K562 (cell line): ENCODE data around the gene PFAS. TPM values are rescaled to one million over a fixed set of nuclear protein-coding genes. Genes with fewer than 3 reads are reported as not detected.

Experiments
- ASH1L ChIP-seq: fragments of 450-650 bp; IDR thresholded peaks from 2 replicates; pipeline ENCODE4 v1.6.1; 2018; ENCODE audit warnings: borderline replicate concordance, mild to moderate bottlenecking, low read depth; ENCODE audit not compliant: partially characterized antibody
- CREB3L1 ChIP-seq: fragments of 450-650 bp; IDR thresholded peaks from 2 replicates; pipeline ENCODE4 v1.6.1; 2014; ENCODE audit warnings: low read depth, mild to moderate bottlenecking, moderate library complexity, borderline replicate concordance
- CTCF ChIP-seq, 3 experiments: IDR thresholded peaks in 2 of 3; conservative IDR thresholded peaks in 1 of 3; 2 replicates each; pipeline ENCODE4 v1.5.1; 2011 to 2012; ENCODE audit warnings: low read length in 3 of 3, mild to moderate bottlenecking in 3 of 3, control low read depth in 2 of 3, improper control_type of control experiment in 1 of 3, inconsistent platforms in 1 of 3, low read depth in 1 of 3, mixed read lengths in 1 of 3, moderate library complexity in 1 of 3; ENCODE audit not compliant: insufficient read depth in 2 of 3
- EP400 ChIP-seq: fragments of 450-650 bp; IDR thresholded peaks from 2 replicates; pipeline ENCODE4 v1.6.1; 2017; ENCODE audit warnings: antibody characterized with exemption, mild to moderate bottlenecking, moderate library complexity
- KDM1A ChIP-seq, 2 experiments: fragments of 450-650 bp; IDR thresholded peaks; 2 replicates each; pipeline ENCODE4 v1.6.1; 2016; ENCODE audit warnings: mild to moderate bottlenecking in 2 of 2
- PHF21A ChIP-seq: fragments of 450-650 bp; IDR thresholded peaks from 2 replicates; pipeline ENCODE4 v1.6.1; 2017; ENCODE audit warnings: low read depth, borderline replicate concordance
- VEZF1 ChIP-seq: fragments of 200-800 bp; sonication (Bioruptor generic); IDR thresholded peaks from 2 replicates; pipeline ENCODE4 v1.6.1; 2017; ENCODE audit warnings: missing genetic modification characterization, missing compliant biosample characterization
- XRCC5 ChIP-seq: fragments of 200-400 bp; formaldehyde crosslinking; IDR thresholded peaks from 2 replicates; pipeline ENCODE4 v1.6.1; 2017; ENCODE audit warnings: low read depth, mild to moderate bottlenecking, low read length
- ZBTB40 ChIP-seq, 2 experiments: fragments of 450-650 bp in 1 of 2; sonication (generic) in 1 of 2; formaldehyde crosslinking in 1 of 2; IDR thresholded peaks; 2 replicates each; pipeline versions ENCODE4 v1.7.1 to v1.9.0; 2016 to 2022; ENCODE audit warnings: inconsistent platforms in 1 of 2, mild to moderate bottlenecking in 1 of 2, missing genetic modification reagents in 1 of 2
- polyA plus RNA-seq, 8 experiments: library from polyadenylated mRNA; depleted of rRNA in 4 of 8; stranded (reverse) in 5 of 8; unstranded in 3 of 8; fragments of >200 nt; fragmentation: Nextera tagmentation in 2 of 8; fragmentation: Illumina TruSeq in 1 of 8; extraction: Ambion mirVana in 2 of 8; extraction: Trizol in 1 of 8; gene quantifications; 2 replicates each; pipeline versions ENCODE4 v1.2.1 to v1.2.3, GENCODE V29; 2011 to 2014; ENCODE audit warnings: inconsistent platforms in 1 of 8, missing spikeins in 1 of 8
- total RNA-seq, 7 experiments: library from RNA; depleted of rRNA in 6 of 7; stranded (reverse); fragments of >200 nt in 6 of 7; fragmentation: Illumina TruSeq in 2 of 7; extraction: Trizol in 2 of 7; gene quantifications; 2 replicates each; pipeline versions ENCODE4 v1.2.1 to v1.2.3, GENCODE V29; 2011 to 2021; ENCODE audit warnings: low replicate concordance in 1 of 7

The PFAS gene
- total and polyA plus RNA-seq, 9 of the 15 experiments (the other 6 are each of a cell fraction or from before 2014, with no cell fraction given): 11.6 to 131 (median 43.9) TPM

GRCh38 chr17:8209907-8210760, 39.0 kb upstream of the PFAS start, which contains the start of gene AURKB (continued):
- TF ChIP-seq EP400 (peak; percentile 99), PHF21A (peak; percentile 43; the same call in 1 of the 2 replicates), XRCC5 (no peak), CTCF (IDR thresholded peaks at IDR 0.05 in 2 of 3, conservative IDR thresholded peaks at IDR 0.05 in 1 of 3; ENCODE audit: insufficient read depth in 2 of 3, low read depth in 1 of 3, low read length in 3 of 3) (no peak), VEZF1 (peak; percentile 28; the same call in 1 of the 2 replicates), CREB3L1 (peak; percentile 88; the same call in 1 of the 2 replicates), ASH1L (peak; percentile 61), ZBTB40 (IDR thresholded peaks at IDR 0.05) (0 out of 2 replicates have a peak, but pooled peaks have one; percentile 21), ZBTB40 (CRISPR knock-in tag; IDR thresholded peaks at IDR 0.05) (no peak; the same call in 1 of the 2 replicates), KDM1A (IDR thresholded peaks at IDR 0.05) (peak in 1 of 2 experiments; percentile 27; a peak in 1 of 4 replicates)
